ACC112 (cell line): ENCODE results near the gene RFESD.

Experiments used
- H2AFZ ChIP-seq: fragments of 200-600 bp; sonication (generic); one replicate; pipeline ENCODE4 v1.6.0; 2017; ENCODE audit warnings: antibody characterized with exemption, low read length; ENCODE audit not compliant: unreplicated experiment
- H3K27ac ChIP-seq: fragments of 200-600 bp; sonication (generic); 2 replicates; pipeline ENCODE4 v1.5.1; 2014; ENCODE audit warnings: low read depth, mild to moderate bottlenecking, antibody characterized with exemption, low read length, moderate library complexity
- H3K27me3 ChIP-seq: fragments of 200-600 bp; sonication (generic); 2 replicates; pipeline ENCODE4 v1.6.1; 2014; ENCODE audit warnings: mild to moderate bottlenecking, antibody characterized with exemption, low read length, moderate library complexity, mixed read lengths; ENCODE audit not compliant: insufficient read depth
- H3K36me3 ChIP-seq: fragments of 200-600 bp; sonication (generic); 2 replicates; pipeline ENCODE4 v1.6.1; 2016; ENCODE audit warnings: mild to moderate bottlenecking, antibody characterized with exemption, low read length, moderate library complexity, mixed read lengths; ENCODE audit not compliant: insufficient read depth
- H3K4me1 ChIP-seq: fragments of 200-600 bp; sonication (generic); one replicate; pipeline ENCODE4 v1.6.1; 2016; ENCODE audit warnings: low read length, mixed read lengths; ENCODE audit not compliant: insufficient read depth, unreplicated experiment, control insufficient read depth
- H3K4me3 ChIP-seq: fragments of 200-600 bp; sonication (generic); 2 replicates; pipeline ENCODE4 v1.5.1; 2014; ENCODE audit warnings: mild to moderate bottlenecking, low read depth, low read length
- H3K79me2 ChIP-seq: fragments of 200-600 bp; sonication (generic); one replicate; pipeline ENCODE4 v1.6.0; 2016; ENCODE audit warnings: low read length; ENCODE audit not compliant: control insufficient read depth, unreplicated experiment, insufficient read depth

Gene RFESD

DNA sequence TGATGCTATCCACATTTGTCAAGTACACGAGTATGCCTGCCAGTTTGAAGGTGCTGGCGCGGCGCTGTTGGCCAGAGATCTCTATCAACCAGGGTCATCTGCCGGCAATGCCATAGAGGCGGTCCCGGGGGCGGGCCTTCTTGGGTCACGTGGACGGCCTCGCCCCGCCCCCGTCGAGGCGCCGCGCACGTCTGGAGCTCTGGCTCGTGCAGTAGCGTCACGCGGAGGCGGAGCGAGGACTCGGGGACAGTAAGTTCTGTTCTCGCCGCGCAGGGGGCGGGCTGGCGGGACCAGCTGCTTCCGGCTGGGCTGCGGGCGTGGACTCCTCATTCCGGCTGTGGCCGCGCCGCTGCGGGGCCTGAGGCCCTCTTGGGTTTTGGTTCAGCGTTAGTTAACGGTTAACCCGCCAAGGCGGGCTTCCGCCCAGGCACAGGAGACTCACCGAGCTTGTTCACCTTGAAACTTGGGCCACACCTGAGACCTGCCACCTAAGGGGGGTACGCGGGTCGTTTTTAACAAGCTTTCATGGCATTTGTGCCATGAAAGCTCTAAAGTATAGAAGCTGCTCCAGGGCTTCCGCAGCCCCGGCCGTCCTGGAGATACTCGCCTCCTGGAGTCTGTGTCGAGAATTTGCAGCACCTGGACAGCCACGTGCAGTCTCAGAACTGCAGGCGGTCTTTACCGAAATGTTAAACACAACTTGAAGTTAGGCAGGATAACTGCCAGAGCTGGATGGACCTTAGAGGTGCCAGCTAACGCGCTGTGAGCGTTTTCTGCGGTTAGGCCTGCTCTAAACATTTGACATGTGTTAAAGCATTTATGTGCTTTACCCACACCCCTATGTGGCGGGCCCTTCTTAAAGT lies at the start of gene RFESD:
TSS of gene RFESD (plus strand) at position 209 of the 863 bp plus-strand sequence. CDS start 5,495 bp downstream, outside the sequence.
- Histone ChIP-seq H3K4me1 (peaks cover 10% of the 10 kb centered on the region), H3K79me2 (no peaks in the 10 kb centered on the region), H3K4me3 (peak within 1 kb of the TSS; percentile 83), H3K36me3 (no peaks in the 10 kb centered on the region), H2AFZ (peak within 1 kb of the TSS; percentile 76), H3K27ac (peak within 1 kb of the TSS; percentile 83), H3K27me3 (no peaks in the 10 kb centered on the region)

DNA sequence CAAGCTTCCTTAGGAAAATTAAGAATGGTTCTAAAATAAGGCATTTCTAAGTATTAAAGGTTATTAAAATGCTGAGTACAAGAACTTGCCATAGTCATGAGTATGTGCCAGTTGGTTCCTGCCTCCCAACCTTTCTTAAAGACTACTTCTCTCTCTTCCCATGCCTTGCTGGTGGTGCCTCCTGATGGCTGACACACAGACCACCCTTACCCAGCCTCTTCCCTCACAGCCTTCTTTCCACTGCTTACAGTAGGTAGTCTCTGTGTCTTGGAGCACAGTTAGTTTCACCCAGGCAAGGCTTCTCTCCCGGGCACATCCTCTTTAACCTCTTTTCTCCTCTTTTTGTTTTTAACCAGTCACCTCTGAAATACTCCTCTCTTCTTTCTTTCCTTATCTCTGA lies 47.3 kb upstream of the RFESD start:
- Histone ChIP-seq H3K4me1 (no peaks in the 10 kb centered on the region), H3K36me3 (no peaks in the 10 kb centered on the region; the same call in 1 of the 2 replicates), H3K27me3 (no peaks in the 10 kb centered on the region), H3K27ac (no peak overlapping the region), H3K79me2 (no peaks in the 10 kb centered on the region), H2AFZ (no peak overlapping the region), H3K4me3 (no peak overlapping the region)

DNA sequence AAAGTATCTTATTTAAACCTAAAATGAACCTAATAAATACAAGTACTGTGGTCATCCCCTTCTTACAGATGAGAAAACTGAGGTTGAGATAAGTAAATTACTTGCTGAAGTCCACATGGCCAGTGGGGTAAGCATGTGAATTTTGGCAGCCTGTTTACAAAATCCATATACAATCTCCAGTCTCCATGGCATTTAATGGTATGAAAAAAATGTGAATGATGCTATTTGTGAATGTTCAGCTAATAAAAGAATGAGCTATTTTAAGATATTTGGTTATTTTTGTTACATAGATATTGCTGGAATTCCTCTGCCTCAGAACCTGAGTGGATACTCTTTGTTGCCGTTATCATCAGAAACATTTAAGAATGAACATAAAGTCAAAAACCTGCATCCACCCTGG lies 46.0 kb upstream of the RFESD start:
- Histone ChIP-seq H3K36me3 (no peaks in the 10 kb centered on the region; the same call in 1 of the 2 replicates), H2AFZ (no peak overlapping the region), H3K27me3 (no peaks in the 10 kb centered on the region), H3K79me2 (no peaks in the 10 kb centered on the region), H3K4me1 (no peaks in the 10 kb centered on the region), H3K27ac (no peak overlapping the region), H3K4me3 (no peak overlapping the region)

DNA sequence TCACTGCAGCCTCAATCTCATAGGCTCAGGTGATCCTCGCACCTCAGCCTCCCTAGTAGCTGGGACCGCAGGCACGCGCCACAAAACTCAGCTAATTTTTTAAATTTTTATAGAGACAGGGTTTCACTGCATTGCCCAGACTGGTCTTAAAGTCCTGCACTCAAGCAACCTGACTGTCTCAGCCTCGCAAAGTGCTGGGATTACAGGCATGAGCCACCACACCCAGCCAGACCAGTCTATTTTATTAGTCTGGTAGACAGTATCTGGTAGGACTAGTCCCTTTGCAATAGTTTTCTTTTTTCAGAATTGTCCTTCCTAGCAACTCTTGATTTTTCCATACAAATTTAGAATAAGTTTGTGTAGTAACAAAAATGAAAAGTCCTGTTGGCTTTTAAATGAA lies 40.8 kb upstream of the RFESD start:
- no peak overlapping the region for H3K27ac ChIP-seq
- H3K27me3 ChIP-seq = no peaks in the 10 kb centered on the region
- no peaks in the 10 kb centered on the region for H3K36me3 ChIP-seq
- H3K79me2 ChIP-seq = no peaks in the 10 kb centered on the region
- H2AFZ ChIP-seq = no peak overlapping the region
- no peaks in the 10 kb centered on the region for H3K4me1 ChIP-seq
- no peak overlapping the region for H3K4me3 ChIP-seq

DNA sequence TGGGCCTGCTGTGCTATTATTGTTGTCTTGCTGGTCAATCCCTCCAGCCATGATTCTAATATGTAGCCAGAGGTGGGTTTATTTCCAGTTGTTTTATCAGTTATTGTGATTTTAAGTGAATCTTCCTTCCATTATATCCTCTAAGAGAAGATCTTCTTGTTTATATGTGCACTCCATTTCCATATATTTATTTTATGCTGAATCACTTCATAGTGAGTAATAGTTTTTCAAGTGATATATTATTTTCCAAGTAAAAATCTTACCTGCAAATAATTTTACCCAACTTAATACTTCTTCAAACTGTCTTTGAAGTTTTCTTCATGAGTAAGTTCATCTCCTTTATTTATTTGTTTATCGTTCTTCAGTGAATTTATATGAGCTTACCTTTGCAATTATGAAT lies 40.2 kb upstream of the RFESD start:
- Histone ChIP-seq H3K27me3 (no peaks in the 10 kb centered on the region), H3K4me1 (no peaks in the 10 kb centered on the region), H2AFZ (no peak overlapping the region), H3K79me2 (no peaks in the 10 kb centered on the region), H3K4me3 (no peak overlapping the region), H3K36me3 (no peaks in the 10 kb centered on the region), H3K27ac (no peak overlapping the region)

DNA sequence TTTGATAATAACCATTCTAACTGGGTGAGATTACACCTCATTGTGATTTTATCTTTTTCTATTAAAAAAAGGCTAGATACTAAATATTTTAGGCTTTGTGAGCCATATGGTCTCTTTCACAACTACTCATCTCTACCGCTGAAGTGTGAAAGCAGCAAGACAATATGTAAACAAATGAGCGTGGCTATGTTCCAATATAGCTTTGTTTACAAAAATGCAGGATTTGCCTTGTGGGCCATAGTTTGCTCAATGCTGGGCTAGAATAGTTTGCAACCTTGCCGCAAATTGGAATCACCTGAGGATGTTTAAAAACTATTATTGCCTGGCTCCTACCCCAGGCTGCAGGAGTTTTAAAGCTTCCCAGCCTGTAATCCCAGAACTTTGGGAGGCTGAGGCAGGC lies 36.9 kb upstream of the RFESD start:
- no peak overlapping the region for H3K4me3 ChIP-seq
- H3K79me2 ChIP-seq = peaks cover 14% of the 10 kb centered on the region
- no peak overlapping the region for H3K27ac ChIP-seq
- H3K36me3 ChIP-seq = peaks cover 12% of the 10 kb centered on the region
- H3K4me1 ChIP-seq = no peaks in the 10 kb centered on the region
- H3K27me3 ChIP-seq = no peaks in the 10 kb centered on the region
- no peak overlapping the region for H2AFZ ChIP-seq

DNA sequence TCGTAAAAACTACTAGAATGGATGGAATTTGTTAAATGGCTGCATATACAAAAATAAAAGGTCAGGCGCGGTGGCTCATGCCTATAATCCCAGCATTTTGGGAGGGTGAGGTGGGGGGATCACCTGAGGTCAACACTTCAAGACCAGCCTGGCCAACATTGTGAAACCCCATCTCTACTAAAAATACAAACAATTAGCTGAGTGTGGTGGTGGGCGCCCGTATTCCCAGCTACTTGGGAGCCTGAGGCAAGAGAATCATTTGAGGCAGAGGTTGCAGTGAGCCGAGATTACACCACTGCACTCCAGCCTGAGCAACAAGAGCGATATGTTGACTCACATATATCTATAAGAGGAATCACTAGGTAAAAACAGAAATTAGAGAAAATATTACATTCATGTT lies 36.0 kb upstream of the RFESD start:
- Histone ChIP-seq H3K36me3 (peaks cover 12% of the 10 kb centered on the region), H3K27me3 (no peaks in the 10 kb centered on the region), H2AFZ (no peak overlapping the region), H3K4me1 (peaks cover 4% of the 10 kb centered on the region), H3K27ac (no peak overlapping the region), H3K79me2 (peaks cover 14% of the 10 kb centered on the region), H3K4me3 (no peak overlapping the region)

DNA sequence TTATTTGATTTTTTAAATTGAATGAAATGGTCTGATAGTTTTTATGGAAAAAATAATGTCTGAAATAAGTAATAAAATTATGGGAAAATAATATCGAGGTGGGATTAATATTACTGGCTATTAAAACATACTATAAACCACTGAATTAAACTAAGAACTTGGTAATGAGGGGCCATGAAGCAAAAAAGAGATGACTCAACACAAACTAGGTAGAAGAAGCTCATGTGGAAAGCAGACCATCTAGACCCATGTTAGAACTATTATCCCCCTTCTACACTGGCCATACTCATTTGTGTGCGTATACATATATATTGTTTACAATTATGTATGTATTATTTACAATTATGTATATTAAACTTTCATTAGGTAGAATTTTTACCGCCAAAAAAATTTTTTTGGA lies 35.2 kb upstream of the RFESD start:
- H2AFZ ChIP-seq = no peak overlapping the region
- H3K27me3 ChIP-seq = no peaks in the 10 kb centered on the region

DNA sequence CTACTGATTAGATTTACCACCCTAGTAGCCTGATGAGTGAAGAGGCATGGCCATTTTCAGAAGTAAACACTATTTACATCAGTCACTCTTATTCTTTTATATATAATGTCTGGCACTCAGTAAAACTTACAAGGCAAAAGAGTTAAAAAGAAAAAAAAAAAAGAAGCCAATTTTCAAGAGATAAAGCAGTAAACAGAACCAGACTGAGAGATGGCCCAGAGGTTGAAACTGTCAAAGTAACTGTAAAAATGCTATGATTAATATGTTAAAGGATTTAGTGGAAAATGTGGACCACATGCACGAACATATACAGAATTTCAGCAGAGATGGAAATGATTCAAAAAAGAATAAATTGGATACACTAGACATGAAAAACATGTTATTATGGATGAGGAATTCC lies 33.1 kb upstream of the RFESD start:
- Histone ChIP-seq H2AFZ (no peak overlapping the region), H3K36me3 (peaks cover 12% of the 10 kb centered on the region), H3K79me2 (peaks cover 29% of the 10 kb centered on the region), H3K4me1 (peaks cover 22% of the 10 kb centered on the region), H3K27me3 (no peaks in the 10 kb centered on the region), H3K4me3 (no peak overlapping the region), H3K27ac (no peak overlapping the region)

More for the DNA sequence above, 35.2 kb upstream of the RFESD start:
- Histone ChIP-seq H3K27ac (no peak overlapping the region), H3K36me3 (peaks cover 12% of the 10 kb centered on the region), H3K4me1 (peaks cover 12% of the 10 kb centered on the region), H3K4me3 (no peak overlapping the region), H3K79me2 (peaks cover 21% of the 10 kb centered on the region)

DNA sequence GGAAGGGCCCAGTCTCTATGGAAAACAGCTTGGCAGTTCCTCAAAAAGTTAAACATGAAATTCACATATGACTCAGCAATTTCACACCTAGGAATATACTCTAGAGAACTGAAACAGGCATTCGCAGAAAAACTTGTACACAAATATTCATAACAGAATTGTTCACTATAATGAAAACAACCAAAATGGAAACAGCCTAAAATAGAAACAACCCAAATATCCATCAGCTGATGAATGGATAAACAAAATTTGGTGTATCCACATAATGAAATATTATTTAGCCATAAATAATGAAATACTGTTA lies 31.5 kb upstream of the RFESD start:
- H3K79me2 ChIP-seq = peaks cover 40% of the 10 kb centered on the region
- H3K36me3 ChIP-seq = peaks cover 12% of the 10 kb centered on the region
- no peak overlapping the region for H3K4me3 ChIP-seq
- no peak overlapping the region for H2AFZ ChIP-seq
- H3K27me3 ChIP-seq = no peaks in the 10 kb centered on the region
- peaks cover 28% of the 10 kb centered on the region for H3K4me1 ChIP-seq
- peak overlapping the region; percentile 32 for H3K27ac ChIP-seq

DNA sequence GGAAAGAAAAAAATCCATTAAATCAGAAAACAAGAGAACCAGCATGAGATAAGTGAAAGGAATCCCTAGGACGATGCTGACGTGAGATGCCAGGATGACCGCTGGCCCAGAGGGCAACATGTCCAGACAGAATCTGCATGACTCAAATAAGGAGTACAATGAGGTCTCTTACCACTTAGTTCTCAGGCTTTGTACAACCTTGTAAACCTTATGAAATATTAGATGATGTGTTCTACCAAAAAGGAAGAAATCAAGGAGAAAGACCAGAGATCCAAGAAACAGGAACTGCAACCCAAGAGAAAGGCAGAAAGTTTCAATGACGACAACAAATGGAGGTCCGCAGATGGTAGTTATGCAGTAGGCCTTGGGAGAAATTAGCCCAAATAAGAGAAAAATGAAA lies 29.5 kb upstream of the RFESD start:
- Histone ChIP-seq H3K27ac (peak overlapping the region; percentile 93), H3K27me3 (no peaks in the 10 kb centered on the region), H3K4me3 (peak overlapping the region; percentile 67), H2AFZ (peak overlapping the region; percentile 41), H3K4me1 (peaks cover 34% of the 10 kb centered on the region), H3K36me3 (peaks cover 12% of the 10 kb centered on the region), H3K79me2 (peaks cover 40% of the 10 kb centered on the region)
